ENCODE results near the gene CD274.
"Not testable (repeated sequence)": the region's sequence is repeated elsewhere in the genome, so short reads cannot be mapped to it uniquely, and the experiment has no call there.

Gene CD274

DNA sequence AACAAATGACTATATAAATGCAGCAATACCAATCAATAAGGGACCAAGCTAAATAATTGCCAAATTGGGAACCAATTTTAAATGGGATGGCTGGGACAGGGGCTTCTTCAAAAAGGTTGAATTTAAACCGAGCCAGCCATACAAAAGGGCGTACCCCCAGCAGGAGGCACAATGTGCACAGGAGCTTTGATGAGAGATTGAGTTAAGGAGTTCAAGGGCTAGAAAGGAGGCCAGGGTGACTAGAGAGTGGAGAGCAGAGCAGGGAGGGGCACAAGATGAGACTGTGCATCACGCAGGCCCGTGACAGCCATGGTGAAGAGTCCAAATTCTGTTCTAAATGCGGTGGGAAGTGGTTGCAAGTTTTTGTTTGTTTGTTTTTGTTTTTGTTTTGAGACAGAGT, 36.6 kb downstream of the CD274 start:
- no peak for DNase-seq (ENCODE audit: low spot score)
- TF ChIP-seq, protein P1, sequence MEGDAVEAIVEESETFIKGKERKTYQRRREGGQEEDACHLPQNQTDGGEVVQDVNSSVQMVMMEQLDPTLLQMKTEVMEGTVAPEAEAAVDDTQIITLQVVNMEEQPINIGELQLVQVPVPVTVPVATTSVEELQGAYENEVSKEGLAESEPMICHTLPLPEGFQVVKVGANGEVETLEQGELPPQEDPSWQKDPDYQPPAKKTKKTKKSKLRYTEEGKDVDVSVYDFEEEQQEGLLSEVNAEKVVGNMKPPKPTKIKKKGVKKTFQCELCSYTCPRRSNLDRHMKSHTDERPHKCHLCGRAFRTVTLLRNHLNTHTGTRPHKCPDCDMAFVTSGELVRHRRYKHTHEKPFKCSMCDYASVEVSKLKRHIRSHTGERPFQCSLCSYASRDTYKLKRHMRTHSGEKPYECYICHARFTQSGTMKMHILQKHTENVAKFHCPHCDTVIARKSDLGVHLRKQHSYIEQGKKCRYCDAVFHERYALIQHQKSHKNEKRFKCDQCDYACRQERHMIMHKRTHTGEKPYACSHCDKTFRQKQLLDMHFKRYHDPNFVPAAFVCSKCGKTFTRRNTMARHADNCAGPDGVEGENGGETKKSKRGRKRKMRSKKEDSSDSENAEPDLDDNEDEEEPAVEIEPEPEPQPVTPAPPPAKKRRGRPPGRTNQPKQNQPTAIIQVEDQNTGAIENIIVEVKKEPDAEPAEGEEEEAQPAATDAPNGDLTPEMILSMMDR (IDR thresholded peaks at IDR 0.05; ENCODE audit: extremely low read depth, missing control alignments): no peak

DNA sequence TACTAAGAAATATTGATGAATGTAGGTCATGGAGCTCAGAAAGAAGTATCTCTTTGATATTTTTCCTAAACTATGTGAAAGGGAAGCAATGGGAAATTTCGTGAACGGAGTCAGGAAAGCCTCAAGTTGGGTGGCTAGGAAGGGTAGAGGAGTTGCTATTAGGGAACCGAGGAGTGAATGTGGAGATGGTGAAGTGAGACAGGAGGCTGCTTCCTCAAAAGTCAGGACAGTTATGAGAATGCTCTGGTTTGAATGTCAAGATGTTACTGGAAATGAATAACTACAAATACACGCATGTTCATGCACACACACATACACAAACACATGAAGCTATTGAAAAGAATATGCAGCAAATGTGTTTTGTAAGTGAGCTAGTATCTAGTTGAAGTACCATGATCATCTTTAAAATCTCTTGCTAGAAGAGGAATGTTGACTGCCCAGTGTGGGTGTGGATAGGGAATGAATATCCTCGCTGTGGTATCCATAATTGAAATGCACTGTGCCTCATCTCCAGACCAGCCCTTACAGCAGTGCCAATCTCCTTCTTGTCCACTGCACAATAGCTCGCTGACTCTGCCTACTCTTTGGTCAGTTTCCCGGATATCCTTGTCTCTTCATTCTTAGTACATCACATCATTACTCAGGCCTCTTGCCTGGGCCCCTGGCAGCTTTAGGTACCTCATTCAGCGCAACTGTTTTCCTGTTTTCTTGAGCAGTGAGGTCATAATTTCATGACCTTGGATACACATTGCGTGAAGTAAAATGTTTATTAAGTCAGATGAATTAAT, 38.1 kb downstream of the CD274 start:
- DNase-seq (ENCODE audit: low spot score): no peak
- TF ChIP-seq, protein P1 (IDR thresholded peaks at IDR 0.05; ENCODE audit: extremely low read depth, missing control alignments): no peak

DNA sequence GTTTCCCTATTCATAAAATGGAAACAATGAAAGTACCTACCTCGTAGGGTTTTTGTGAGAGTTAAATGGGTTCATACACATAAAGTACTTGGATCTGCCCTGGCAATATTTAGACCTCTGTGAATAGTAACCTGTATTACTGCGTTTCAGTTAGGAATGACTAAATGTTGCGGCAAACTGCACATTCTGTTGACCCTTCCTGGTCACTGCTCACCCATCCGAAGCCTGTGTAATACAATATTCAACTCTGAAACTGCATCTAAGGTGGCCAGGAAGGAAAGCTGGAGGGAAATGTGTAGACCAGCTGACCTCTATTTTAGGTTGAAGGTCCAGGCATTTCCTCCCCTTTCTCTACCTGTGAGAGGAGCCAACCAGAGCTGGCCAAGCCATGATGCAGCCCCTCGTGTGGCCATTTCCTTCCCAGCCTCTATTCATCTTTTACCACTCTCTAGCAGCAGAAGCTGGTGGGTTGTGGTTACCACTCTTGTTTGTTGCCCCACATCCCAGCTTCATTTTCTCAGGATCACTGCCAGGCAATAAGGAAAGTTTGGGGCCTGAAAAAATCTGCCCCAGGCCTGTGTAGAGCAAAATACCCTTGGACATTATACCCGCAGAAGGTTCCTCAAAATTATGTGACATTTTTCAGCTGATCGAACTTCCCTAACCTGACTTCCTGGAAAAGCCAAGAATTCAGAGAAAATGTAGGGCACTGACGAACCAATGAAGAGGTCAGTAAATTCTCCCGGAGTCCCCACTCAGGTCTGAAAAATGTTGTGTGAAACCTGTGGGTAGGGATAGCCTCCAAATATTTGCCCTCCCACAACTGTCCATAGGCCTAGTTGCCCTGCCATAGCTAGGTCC, 39.5 kb downstream of the CD274 start:
- no peak for DNase-seq (ENCODE audit: low spot score)
- TF ChIP-seq, protein P1 (IDR thresholded peaks at IDR 0.05; ENCODE audit: extremely low read depth, missing control alignments): no peak

DNA sequence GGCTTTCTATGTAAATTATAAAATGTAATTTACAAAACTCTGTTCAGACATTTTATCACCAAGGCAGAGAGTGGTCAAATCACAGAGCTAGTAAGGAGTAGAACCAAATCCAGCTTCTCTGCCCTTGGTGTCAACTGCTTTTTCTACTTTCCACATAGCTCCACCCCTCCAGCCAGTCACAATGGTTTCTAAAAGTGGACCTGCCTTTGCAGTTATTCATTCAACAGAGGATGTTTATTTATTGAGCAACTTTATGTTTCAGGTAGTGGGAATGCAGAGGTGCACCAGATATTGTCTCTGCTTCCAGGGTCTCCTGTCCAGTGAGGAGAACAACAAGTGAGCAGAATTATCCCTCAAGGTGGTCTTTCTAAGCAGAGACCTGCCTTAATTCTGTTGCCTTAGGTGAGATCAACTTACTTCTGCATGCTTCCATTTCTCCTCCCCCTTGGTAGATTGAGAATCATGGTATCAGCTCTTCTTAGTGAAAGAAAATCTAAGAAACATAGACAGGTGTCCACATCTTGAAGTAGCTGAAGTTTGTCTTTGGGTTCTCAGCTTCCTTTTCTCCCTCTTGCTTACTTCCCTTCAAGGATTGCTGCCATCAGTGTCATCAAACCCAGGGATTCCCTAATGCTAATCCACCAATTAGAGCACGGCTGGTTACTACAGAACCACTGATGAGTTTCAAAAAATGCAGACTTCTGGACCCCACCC, 42.8 kb downstream of the CD274 start:
- TF ChIP-seq, protein P1 (IDR thresholded peaks at IDR 0.05; ENCODE audit: extremely low read depth, missing control alignments): no peak
- DNase-seq (ENCODE audit: low spot score): no peak

DNA sequence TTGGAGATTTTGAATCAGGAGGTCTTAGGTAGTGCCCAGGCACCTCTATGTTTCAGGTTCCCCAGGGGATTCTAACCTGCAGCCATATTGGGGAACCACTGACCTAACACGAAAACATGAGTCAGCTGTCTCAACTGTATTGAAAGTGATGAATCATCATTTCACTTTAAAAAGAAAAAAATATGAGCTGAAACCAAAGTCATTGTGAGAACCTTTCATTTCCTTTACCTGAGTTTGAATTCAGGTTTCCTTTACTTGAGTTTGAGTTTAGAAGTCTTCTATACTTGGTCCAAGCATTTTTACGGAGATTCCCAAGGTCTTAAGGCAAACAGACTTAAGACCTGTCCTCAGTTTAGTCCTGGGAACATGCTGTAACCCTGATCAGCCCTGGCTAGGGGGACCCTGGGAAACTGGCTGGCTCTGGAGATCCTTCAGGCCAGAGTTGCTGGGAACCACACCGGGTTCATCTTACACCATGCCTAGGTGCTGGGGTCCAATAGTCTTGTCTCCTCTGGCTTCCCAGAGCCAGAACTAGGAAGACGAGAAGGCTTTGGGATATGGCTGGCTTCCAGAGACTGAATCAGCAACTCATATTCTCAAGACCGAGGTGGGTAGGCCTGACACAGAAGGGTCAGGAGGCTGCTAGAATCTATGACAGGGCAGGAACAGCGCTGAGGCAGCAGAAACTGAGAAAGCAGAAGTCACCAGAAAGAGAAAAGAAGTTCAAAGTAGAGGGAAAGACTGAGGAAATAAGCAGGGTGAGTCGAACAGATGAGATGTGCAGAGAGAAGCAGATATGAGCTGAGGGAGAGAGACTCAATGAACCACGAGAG, 43.6 kb downstream of the CD274 start:
- DNase-seq (ENCODE audit: low spot score): peak; percentile 79
- TF ChIP-seq, protein P1 (IDR thresholded peaks at IDR 0.05; ENCODE audit: extremely low read depth, missing control alignments): no peak

DNA sequence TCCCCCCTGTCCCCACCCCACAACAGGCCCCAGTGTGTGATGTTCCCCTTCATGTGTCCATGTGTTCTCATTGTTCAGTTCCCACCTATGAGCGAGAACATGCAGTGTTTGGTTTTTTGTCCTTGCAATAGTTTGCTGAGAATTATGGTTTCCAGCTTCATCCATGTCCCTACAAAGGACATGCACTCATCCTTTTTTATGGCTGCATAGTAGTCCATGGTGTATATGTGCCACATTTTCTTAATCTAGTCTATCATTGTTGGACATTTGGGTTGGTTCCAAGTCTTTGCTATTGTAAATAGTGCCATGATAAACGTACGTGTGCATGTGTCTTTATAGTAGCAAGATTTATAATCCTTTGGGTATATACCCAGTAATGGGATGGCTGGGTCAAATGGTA, 44.4 kb downstream of the CD274 start:
- not testable (repeated sequence) for DNase-seq (ENCODE audit: low spot score)

DNA sequence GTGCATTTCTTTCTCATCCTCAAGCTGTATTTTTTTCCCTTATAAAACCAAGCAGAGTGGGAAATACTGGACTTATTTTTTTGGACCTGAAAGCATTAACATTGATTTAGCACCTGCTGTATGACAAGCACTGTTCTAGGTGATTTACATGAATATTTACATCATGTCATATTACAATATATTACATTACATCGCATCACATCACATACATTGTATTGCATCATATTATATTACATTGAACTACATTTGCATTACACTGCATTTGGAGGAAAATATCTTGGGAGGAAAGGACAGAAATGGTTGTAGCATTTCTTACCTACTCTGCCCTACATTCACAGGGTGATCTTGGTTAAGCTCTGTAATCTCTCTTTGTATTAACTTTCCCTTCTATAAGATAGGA, 48.8 kb downstream of the CD274 start:
- TF ChIP-seq, protein P1 (IDR thresholded peaks at IDR 0.05; ENCODE audit: extremely low read depth, missing control alignments): no peak
- no peak for DNase-seq (ENCODE audit: low spot score)

Measured in GM20000 (cell line).